Loucy (cell line): ENCODE results near the gene BTAF1.
A peak's percentile ranks its signal among the peaks of the same experiment; 100 is the strongest.

Experiments used
- H2AFZ ChIP-seq: fragments of 200-600 bp; sonication (generic); 2 replicates; pipeline ENCODE4 v1.6.0; 2016; ENCODE audit warnings: antibody characterized with exemption, mild to moderate bottlenecking, low read length, moderate library complexity
- H3F3A ChIP-seq: fragments of 200-600 bp; 2 replicates; pipeline ENCODE4 v1.6.0; 2016; ENCODE audit warnings: antibody characterized with exemption, low read depth, mild to moderate bottlenecking
- H3K27me3 ChIP-seq: fragments of 200-600 bp; sonication (generic); 2 replicates; pipeline ENCODE4 v1.6.1; 2014; ENCODE audit warnings: low read length, mild to moderate bottlenecking; ENCODE audit not compliant: insufficient read depth, poor library complexity, severe bottlenecking
- H3K36me3 ChIP-seq: fragments of 200-600 bp; sonication (generic); 2 replicates; pipeline ENCODE4 v1.6.1; 2016; ENCODE audit warnings: low read length; ENCODE audit not compliant: insufficient read depth
- H3K4me1 ChIP-seq: fragments of 200-600 bp; sonication (generic); 2 replicates; pipeline ENCODE4 v1.5.1; 2014; ENCODE audit warnings: low read length, mild to moderate bottlenecking; ENCODE audit not compliant: insufficient read depth, poor library complexity, severe bottlenecking
- H3K4me2 ChIP-seq: fragments of 200-600 bp; sonication (generic); 2 replicates; pipeline ENCODE4 v1.6.0; 2014; ENCODE audit warnings: antibody characterized with exemption, low read length, low read depth, mild to moderate bottlenecking; ENCODE audit not compliant: poor library complexity, severe bottlenecking
- H3K4me3 ChIP-seq: fragments of 200-600 bp; sonication (generic); 2 replicates; pipeline ENCODE4 v1.5.1; 2014; ENCODE audit warnings: low read length, mild to moderate bottlenecking, mixed read lengths; ENCODE audit not compliant: poor library complexity, severe bottlenecking
- H3K79me2 ChIP-seq: fragments of 200-600 bp; sonication (generic); 2 replicates; pipeline ENCODE4 v1.6.1; 2014; ENCODE audit warnings: low read length; ENCODE audit not compliant: insufficient read depth
- H3K9ac ChIP-seq: fragments of 200-600 bp; sonication (generic); 2 replicates; pipeline ENCODE4 v1.6.0; 2014; ENCODE audit warnings: mild to moderate bottlenecking, low read depth, low read length, moderate library complexity; ENCODE audit not compliant: poor library complexity, severe bottlenecking
- H3K9me2 ChIP-seq: fragments of 200-600 bp; sonication (generic); replicated peaks from 2 replicates; pipeline ENCODE4 v1.6.1; 2016; ENCODE audit warnings: low read depth, low read length, mixed read lengths
- H3K9me3 ChIP-seq: fragments of 200-600 bp; sonication (generic); 2 replicates; pipeline ENCODE4 v1.6.1; 2014; ENCODE audit warnings: mild to moderate bottlenecking, antibody characterized with exemption, low read length, low read depth; ENCODE audit not compliant: insufficient read depth
- H4K20me1 ChIP-seq: fragments of 200-600 bp; sonication (generic); 2 replicates; pipeline ENCODE4 v1.6.0; 2014; ENCODE audit warnings: antibody characterized with exemption, low read length, mild to moderate bottlenecking; ENCODE audit not compliant: insufficient read depth, poor library complexity, severe bottlenecking
- EZH2phosphoT487 ChIP-seq: fragments of 200-600 bp; IDR thresholded peaks from 2 replicates; pipeline ENCODE4 v1.6.1; 2018; ENCODE audit warnings: antibody characterized with exemption, mild to moderate bottlenecking, moderate library complexity, borderline replicate concordance
- TF ChIP-seq, protein P1 (sequence below): fragments of 200-600 bp; sonication (generic); conservative IDR thresholded peaks from 2 replicates; pipeline ENCODE4 v1.5.1; 2014; ENCODE audit warnings: mild to moderate bottlenecking, antibody characterized with exemption, low read length

Gene BTAF1

DNA sequence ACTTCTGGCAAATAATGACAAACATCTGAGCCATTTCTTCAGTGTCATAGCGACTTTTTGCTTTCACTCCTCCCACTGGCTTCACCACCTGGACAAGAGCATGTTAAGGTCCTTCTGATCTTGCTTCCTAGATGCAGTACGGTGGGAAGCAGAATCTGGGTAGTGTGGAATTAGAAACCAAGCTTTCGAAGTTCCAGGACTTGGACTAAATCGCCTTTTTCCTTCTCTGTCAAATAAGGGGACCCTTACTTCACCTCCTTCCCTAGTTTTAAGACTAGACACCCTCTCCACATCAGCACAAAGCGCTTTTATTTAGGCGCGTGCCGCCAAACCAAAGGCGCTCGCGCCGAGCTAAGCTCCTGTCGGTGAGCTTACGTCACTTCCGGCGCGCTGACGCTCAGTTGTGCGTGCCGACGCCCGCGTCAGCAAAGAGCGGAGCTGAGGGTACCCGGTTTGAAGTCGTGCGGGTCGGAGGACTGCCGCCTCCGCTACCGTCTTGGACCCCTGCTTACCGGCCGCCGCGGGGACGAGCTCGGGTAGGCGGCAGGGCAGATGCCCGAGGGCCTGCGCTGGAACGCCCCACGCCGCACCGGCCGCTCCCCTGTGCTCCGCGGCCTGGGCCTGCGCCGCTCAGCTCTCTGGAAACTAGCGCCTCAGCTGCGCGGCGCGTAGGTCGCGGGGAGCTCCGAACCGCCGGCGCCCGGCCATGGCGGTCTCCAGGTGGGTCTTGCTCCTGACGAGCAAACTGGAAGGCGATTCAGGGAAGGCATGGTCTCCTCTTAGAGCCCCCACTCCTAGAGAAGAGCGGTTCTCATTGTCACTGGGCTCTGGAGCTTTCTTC, at the start of gene BTAF1:
BTAF1 (plus strand) TSS at position 400 of the 841 bp plus-strand sequence; CDS start at position 707, 307 bp downstream.
- H3K4me1 ChIP-seq = peaks cover 47% of the 10 kb centered on the region
- no peaks in the 10 kb centered on the region for H3K36me3 ChIP-seq
- H3K4me2 ChIP-seq = peak within 1 kb of the TSS; percentile 99
- no peaks in the 10 kb centered on the region for H3K9me2 ChIP-seq
- peak within 1 kb of the TSS; percentile 96 for H3K9ac ChIP-seq
- H3K27me3 ChIP-seq = no peaks in the 10 kb centered on the region
- H2AFZ ChIP-seq = peak within 1 kb of the TSS; percentile 100
- H3F3A ChIP-seq = no peaks in the 10 kb centered on the region; the same call in 1 of the 2 replicates
- peaks cover 38% of the 10 kb centered on the region for H4K20me1 ChIP-seq
- no peaks in the 10 kb centered on the region for H3K9me3 ChIP-seq
- peaks cover 57% of the 10 kb centered on the region for H3K79me2 ChIP-seq
- TF ChIP-seq EZH2phosphoT487 = no peak
- TF ChIP-seq, protein P1, sequence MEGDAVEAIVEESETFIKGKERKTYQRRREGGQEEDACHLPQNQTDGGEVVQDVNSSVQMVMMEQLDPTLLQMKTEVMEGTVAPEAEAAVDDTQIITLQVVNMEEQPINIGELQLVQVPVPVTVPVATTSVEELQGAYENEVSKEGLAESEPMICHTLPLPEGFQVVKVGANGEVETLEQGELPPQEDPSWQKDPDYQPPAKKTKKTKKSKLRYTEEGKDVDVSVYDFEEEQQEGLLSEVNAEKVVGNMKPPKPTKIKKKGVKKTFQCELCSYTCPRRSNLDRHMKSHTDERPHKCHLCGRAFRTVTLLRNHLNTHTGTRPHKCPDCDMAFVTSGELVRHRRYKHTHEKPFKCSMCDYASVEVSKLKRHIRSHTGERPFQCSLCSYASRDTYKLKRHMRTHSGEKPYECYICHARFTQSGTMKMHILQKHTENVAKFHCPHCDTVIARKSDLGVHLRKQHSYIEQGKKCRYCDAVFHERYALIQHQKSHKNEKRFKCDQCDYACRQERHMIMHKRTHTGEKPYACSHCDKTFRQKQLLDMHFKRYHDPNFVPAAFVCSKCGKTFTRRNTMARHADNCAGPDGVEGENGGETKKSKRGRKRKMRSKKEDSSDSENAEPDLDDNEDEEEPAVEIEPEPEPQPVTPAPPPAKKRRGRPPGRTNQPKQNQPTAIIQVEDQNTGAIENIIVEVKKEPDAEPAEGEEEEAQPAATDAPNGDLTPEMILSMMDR = no peak
- peak within 1 kb of the TSS; percentile 98 for H3K4me3 ChIP-seq

GRCh38 chr10:91875156-91875555, 48.4 kb upstream of the BTAF1 start:
- no peak for TF ChIP-seq EZH2phosphoT487
- TF ChIP-seq, protein P1 = no peak
- no peaks in the 10 kb centered on the region for H3F3A ChIP-seq
- H2AFZ ChIP-seq = no peak overlapping the region
- H4K20me1 ChIP-seq = no peaks in the 10 kb centered on the region
- H3K9ac ChIP-seq = no peak overlapping the region
- H3K27me3 ChIP-seq = no peaks in the 10 kb centered on the region
- H3K9me2 ChIP-seq = no peaks in the 10 kb centered on the region
- H3K79me2 ChIP-seq = no peaks in the 10 kb centered on the region
- H3K36me3 ChIP-seq = no peaks in the 10 kb centered on the region
- no peak overlapping the region for H3K4me3 ChIP-seq
- no peak overlapping the region for H3K4me2 ChIP-seq
- no peaks in the 10 kb centered on the region for H3K4me1 ChIP-seq
- no peaks in the 10 kb centered on the region for H3K9me3 ChIP-seq

- H2AFZ ChIP-seq = no peak overlapping the region
- TF ChIP-seq, protein P1 = no peak
- TF ChIP-seq EZH2phosphoT487 = no peak
- no peaks in the 10 kb centered on the region for H3K27me3 ChIP-seq
- H3K9me3 ChIP-seq = no peaks in the 10 kb centered on the region
- no peaks in the 10 kb centered on the region for H3K36me3 ChIP-seq
- no peaks in the 10 kb centered on the region for H3K9me2 ChIP-seq
- no peaks in the 10 kb centered on the region for H3F3A ChIP-seq
- no peaks in the 10 kb centered on the region for H3K79me2 ChIP-seq
- H4K20me1 ChIP-seq = no peaks in the 10 kb centered on the region
- H3K4me3 ChIP-seq = no peak overlapping the region
- no peak overlapping the region for H3K4me2 ChIP-seq
- no peak overlapping the region for H3K9ac ChIP-seq
- H3K4me1 ChIP-seq = no peaks in the 10 kb centered on the region
These were observed 47.8 kb upstream of the BTAF1 start for GRCh38 chr10:91875779-91876178.
